CD14-positive monocyte (primary cell): ENCODE measurements around the gene C6orf47. TPM values are rescaled to one million over a fixed set of nuclear protein-coding genes. Genes with fewer than 3 reads are reported as not detected.

Experiments used
- DNase-seq, 3 donors: peaks; one replicate each; pipeline ENCODE4 v3.0.0-alpha.2; 2011 to 2022
- H2AFZ ChIP-seq: 2 replicates; pipeline ENCODE4 v1.6.0; 2012; ENCODE audit warnings: mild to moderate bottlenecking, low read depth, low read length, inconsistent platforms; ENCODE audit not compliant: insufficient read depth, poor library complexity, severe bottlenecking
- H3K27ac ChIP-seq, 2 donors: 1 replicate in 1 of 2; 2 replicates in 1 of 2; pipeline ENCODE4 v1.5.1; 2012 to 2013; ENCODE audit warnings: low read length in 2 of 2, control low read depth in 1 of 2, inconsistent platforms in 1 of 2, low read depth in 1 of 2, mild to moderate bottlenecking in 1 of 2
- H3K27me3 ChIP-seq, 2 donors: one replicate each; pipeline versions ENCODE4 v1.6.0 to v1.6.1; 2011 to 2013; ENCODE audit warnings: low read length in 2 of 2; ENCODE audit not compliant: control insufficient read depth in 2 of 2, insufficient read depth in 2 of 2
- H3K36me3 ChIP-seq, 2 donors: replicated peaks in 1 of 2; 1 replicate in 1 of 2; 2 replicates in 1 of 2; pipeline versions ENCODE4 v1.5.1 to v1.6.1; 2012 to 2013; ENCODE audit warnings: low read length in 2 of 2, control low read depth in 1 of 2, inconsistent platforms in 1 of 2, mild to moderate bottlenecking in 1 of 2; ENCODE audit not compliant: insufficient read depth in 2 of 2, control insufficient read depth in 1 of 2
- H3K4me1 ChIP-seq, 2 donors: 1 replicate in 1 of 2; 2 replicates in 1 of 2; pipeline versions ENCODE4 v1.5.1 to v1.6.1; 2012 to 2013; ENCODE audit warnings: low read length in 2 of 2, control low read depth in 1 of 2, inconsistent platforms in 1 of 2, mild to moderate bottlenecking in 1 of 2, moderate library complexity in 1 of 2; ENCODE audit not compliant: insufficient read depth in 2 of 2, control insufficient read depth in 1 of 2
- H3K4me2 ChIP-seq: replicated peaks from 2 replicates; pipeline ENCODE3; 2012; ENCODE audit warnings: low read length, moderate library complexity, mild to moderate bottlenecking; ENCODE audit not compliant: poor library complexity, severe bottlenecking; ENCODE audit errors: extremely low read depth
- H3K4me3 ChIP-seq, 3 experiments: fragments of 200-600 bp in 1 of 3; sonication (generic) in 1 of 3; replicated peaks in 1 of 3; 1 replicate in 2 of 3; 2 replicates in 1 of 3; pipeline ENCODE4 v1.5.1; 2011 to 2013; ENCODE audit warnings: low read length in 3 of 3, mild to moderate bottlenecking in 3 of 3, control low read depth in 2 of 3, low read depth in 2 of 3, inconsistent platforms in 1 of 3, moderate library complexity in 1 of 3
- H3K79me2 ChIP-seq: 2 replicates; pipeline ENCODE4 v1.6.0; 2012; ENCODE audit warnings: mild to moderate bottlenecking, control low read depth, inconsistent platforms, low read length, moderate library complexity; ENCODE audit not compliant: insufficient read depth
- H3K9ac ChIP-seq: 2 replicates; pipeline ENCODE4 v1.6.0; 2017; ENCODE audit warnings: low read length, mild to moderate bottlenecking; ENCODE audit not compliant: insufficient read depth, poor library complexity, severe bottlenecking
- H3K9me3 ChIP-seq, 2 donors: replicated peaks in 1 of 2; 1 replicate in 1 of 2; 2 replicates in 1 of 2; pipeline versions ENCODE4 v1.5.1 to v1.6.1; 2012 to 2013; ENCODE audit warnings: low read length in 2 of 2, control low read depth in 1 of 2; ENCODE audit not compliant: control insufficient read depth in 1 of 2, insufficient read depth in 1 of 2
- H4K20me1 ChIP-seq: 2 replicates; pipeline ENCODE4 v1.6.0; 2012; ENCODE audit warnings: mild to moderate bottlenecking, low read length, control low read depth, moderate library complexity; ENCODE audit not compliant: insufficient read depth
- H3K27ac Mint-ChIP-seq, 7 donors: one replicate each; pipeline ENCODE4 v1.8.0; 2020; ENCODE audit warnings: mild to moderate bottlenecking in 7 of 7, mixed read lengths in 7 of 7, moderate library complexity in 6 of 7, inconsistent platforms in 2 of 7
- H3K27me3 Mint-ChIP-seq, 3 donors: one replicate each; pipeline ENCODE4 v1.8.0; 2021 to 2022; ENCODE audit warnings: low read depth in 3 of 3, mild to moderate bottlenecking in 3 of 3, mixed read lengths in 3 of 3, moderate library complexity in 3 of 3, inconsistent platforms in 1 of 3
- H3K36me3 Mint-ChIP-seq, 2 donors: one replicate each; pipeline ENCODE4 v1.8.0; 2020; ENCODE audit warnings: mixed read lengths in 2 of 2, inconsistent platforms in 1 of 2, mild to moderate bottlenecking in 1 of 2
- H3K4me1 Mint-ChIP-seq: one replicate; pipeline ENCODE4 v1.8.0; 2020; ENCODE audit warnings: mild to moderate bottlenecking, mixed read lengths
- H3K4me3 Mint-ChIP-seq, 2 donors: one replicate each; pipeline ENCODE4 v1.8.0; 2020; ENCODE audit warnings: mild to moderate bottlenecking in 2 of 2, mixed read lengths in 2 of 2, moderate library complexity in 1 of 2
- H3K9me3 Mint-ChIP-seq, 7 donors: one replicate each; pipeline ENCODE4 v1.8.0; 2020 to 2022; ENCODE audit warnings: mixed read lengths in 7 of 7, mild to moderate bottlenecking in 6 of 7, moderate library complexity in 6 of 7, inconsistent platforms in 2 of 7
- CTCF ChIP-seq: fragments of 200-600 bp; IDR thresholded peaks from one replicate; pipeline ENCODE4 v1.8.0; 2022; ENCODE audit warnings: antibody characterized with exemption, mild to moderate bottlenecking
- WGBS: methylation state at CpG from one replicate; pipeline ENCODE4 v1.1.5; 2013; ENCODE audit warnings: missing lambda C conversion rate; ENCODE audit not compliant: insufficient coverage; 5-methylcytosine and 5-hydroxymethylcytosine counted together
- intact Hi-C, 2 donors: fragments of 100-400 bp; cut with micrococcal nuclease; formaldehyde crosslinking; loops; one replicate each; pipeline versions ENCODE4 v1.15.0 to v1.15.1; 2023
- polyA plus RNA-seq, 3 donors: library from polyadenylated mRNA; depleted of rRNA in 1 of 3; unstranded in 2 of 3; stranded (reverse) in 1 of 3; fragments of 300-500 nt in 2 of 3; fragments of >200 nt in 1 of 3; fragmentation: Illumina TruSeq in 2 of 3; gene quantifications; 1 replicate in 2 of 3; 2 replicates in 1 of 3; pipeline ENCODE4 v1.2.3, GENCODE V29; 2012 to 2021

Gene C6orf47
- polyA plus RNA-seq, 3 donors = 8.0 to 23.4 (median 18.1) TPM

DNA sequence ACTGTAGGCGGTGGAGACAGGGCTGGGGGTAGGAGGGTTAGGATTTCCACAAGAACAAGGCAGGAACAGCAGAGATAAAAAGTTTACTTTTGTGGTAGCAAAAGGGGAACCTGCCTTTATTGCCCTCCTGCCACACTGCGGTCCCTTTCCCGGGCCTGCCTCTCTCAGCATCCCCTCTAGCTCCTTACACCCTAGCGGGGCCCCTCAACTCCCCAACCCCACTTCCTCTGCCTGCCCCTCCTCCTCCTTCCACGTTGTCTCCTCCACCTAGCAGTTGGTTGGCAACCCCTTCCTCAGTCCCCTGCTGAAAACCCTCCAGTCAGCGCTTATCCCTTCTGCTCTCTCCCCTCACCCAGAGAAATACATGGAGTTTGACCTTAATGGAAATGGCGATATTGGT is 44.8 kb downstream of the C6orf47 start:
- Histone ChIP-seq H3K4me1 (peaks cover 47 to 66% of the 10 kb centered on the region in 2 donors), H2AFZ (peak overlapping the region; percentile 72), H3K27me3 (no peaks in the 10 kb centered on the region), H3K79me2 (peaks cover 48% of the 10 kb centered on the region), H3K27ac (peak overlapping the region; percentile 78 to 86), H3K4me2 (peak overlapping the region; percentile 99), H4K20me1 (peaks cover 10% of the 10 kb centered on the region), H3K9ac (peak overlapping the region; percentile 74), H3K9me3 (no peaks in the 10 kb centered on the region), H3K36me3 (peaks cover 4 to 11% of the 10 kb centered on the region in 2 donors), H3K4me3 (peak overlapping the region; percentile 75 to 99 (median 93))
- 0% methylated on average over 5 of the region's 7 CpGs for WGBS
- H3K36me3 Mint-ChIP-seq = peaks cover 12 to 25% of the 10 kb centered on the region in 2 donors
- no peaks in the 10 kb centered on the region for H3K27me3 Mint-ChIP-seq
- intact Hi-C loops = no loop called here
- H3K4me3 Mint-ChIP-seq = peak overlapping the region; percentile 91 to 96
- H3K9me3 Mint-ChIP-seq = peaks cover 0 to 1% (median 0%) of the 10 kb centered on the region in 7 donors
- DNase-seq = peak in 2 of 3 donors; percentile 46 to 51
- H3K4me1 Mint-ChIP-seq = peaks cover 61% of the 10 kb centered on the region
- no peak for TF ChIP-seq CTCF
- H3K27ac Mint-ChIP-seq = peak overlapping the region; percentile 87 to 96 (median 94)

GRCh38 chr6:31614684-31615578 is 45.6 kb downstream of the C6orf47 start, which contains the start of gene AIF1:
Gene AIF1 (plus strand): TSS chr6:31615234. CDS start chr6:31615330, 96 bp downstream.
- peak within 1 kb of the TSS; percentile 74 for H3K9ac ChIP-seq

More at GRCh38 chr6:31614684-31615578, 45.6 kb downstream of the C6orf47 start, which contains the start of gene AIF1:
- peaks cover 47 to 66% of the 10 kb centered on the region in 2 donors for H3K4me1 ChIP-seq
- H3K27ac Mint-ChIP-seq = peak within 1 kb of the TSS; percentile 87 to 96 (median 94)
- H4K20me1 ChIP-seq = peaks cover 10% of the 10 kb centered on the region
- H3K4me3 Mint-ChIP-seq = peak within 1 kb of the TSS; percentile 91 to 96
- peaks cover 0 to 1% (median 0%) of the 10 kb centered on the region in 3 donors for H3K27me3 Mint-ChIP-seq
- peak within 1 kb of the TSS; percentile 72 for H2AFZ ChIP-seq
- intact Hi-C loops = no loop called here
- 0% methylated on average over 1 of the region's 6 CpGs for WGBS
- DNase-seq = peak; percentile 63 to 87 (median 81)
- H3K79me2 ChIP-seq = peaks cover 45% of the 10 kb centered on the region
- peaks cover 12 to 25% of the 10 kb centered on the region in 2 donors for H3K36me3 Mint-ChIP-seq
- peaks cover 62% of the 10 kb centered on the region for H3K4me1 Mint-ChIP-seq
- H3K9me3 Mint-ChIP-seq = peaks cover 0 to 1% (median 0%) of the 10 kb centered on the region in 7 donors
- H3K27ac ChIP-seq = peak within 1 kb of the TSS; percentile 78 to 86
- H3K4me3 ChIP-seq = peak within 1 kb of the TSS; percentile 75 to 99 (median 93)
- H3K27me3 ChIP-seq = no peaks in the 10 kb centered on the region
- no peak for TF ChIP-seq CTCF
- peak within 1 kb of the TSS; percentile 99 for H3K4me2 ChIP-seq
- no peaks in the 10 kb centered on the region for H3K9me3 ChIP-seq
- H3K36me3 ChIP-seq = peaks cover 4 to 11% of the 10 kb centered on the region in 2 donors
